HG03575 (cell line): Measurements from ENCODE around the gene UNC5B.

ENCODE experiments used
- ATAC-seq: cut with Tn5 transposase; IDR thresholded peaks from one replicate; pipeline ENCODE4 v1.9.1; 2021; ENCODE audit not compliant: unreplicated experiment, insufficient number of reproducible peaks, low FRiP score; ENCODE audit errors: extremely low read depth

Gene UNC5B

GRCh38 chr10:71247804-71248203 is 35.4 kb downstream of the UNC5B start:
- ATAC-seq: no peak

DNA sequence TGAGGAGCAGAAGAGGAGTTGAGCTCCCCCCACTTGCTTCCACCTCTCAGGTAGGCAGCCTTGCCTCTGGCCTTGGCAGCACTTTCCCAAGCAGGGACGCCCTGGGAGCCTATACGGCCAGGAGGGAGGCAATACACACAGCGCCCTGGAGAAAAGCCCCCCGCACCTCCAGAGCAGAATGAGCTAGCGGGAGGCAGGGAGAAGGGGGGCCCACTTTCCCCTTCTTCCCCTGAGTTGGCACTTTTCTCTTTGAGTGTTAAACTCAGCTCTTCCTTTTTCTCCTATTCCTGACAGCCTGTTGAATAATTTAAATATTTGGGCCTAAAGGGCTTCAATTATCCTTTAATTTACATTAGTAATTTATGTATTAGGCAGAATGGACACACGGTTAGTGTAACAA is 35.8 kb downstream of the UNC5B start:
- no peak for ATAC-seq

DNA sequence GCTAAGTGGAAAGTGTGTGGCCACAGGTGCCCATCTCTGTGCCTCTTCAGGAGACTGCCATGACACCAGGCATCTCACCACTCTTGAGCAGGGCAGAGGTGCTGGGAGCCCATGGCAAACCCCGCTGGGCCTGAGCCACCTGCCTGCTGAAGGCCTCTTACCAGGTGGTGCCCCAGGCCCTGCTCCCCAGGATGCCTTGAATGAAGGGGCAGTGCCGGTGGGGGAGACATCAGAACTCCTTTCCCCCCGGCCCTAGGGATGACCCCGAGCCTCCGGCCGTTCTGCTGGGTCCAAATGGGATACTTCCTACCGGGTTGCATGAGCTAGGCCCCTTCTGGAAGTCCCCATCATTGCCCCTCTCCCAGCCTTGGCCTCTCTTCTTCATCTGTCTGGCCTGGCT is 37.6 kb downstream of the UNC5B start:
- ATAC-seq: no peak

- no peak for ATAC-seq
These were observed 38.0 kb downstream of the UNC5B start for GRCh38 chr10:71250405-71250804.

DNA sequence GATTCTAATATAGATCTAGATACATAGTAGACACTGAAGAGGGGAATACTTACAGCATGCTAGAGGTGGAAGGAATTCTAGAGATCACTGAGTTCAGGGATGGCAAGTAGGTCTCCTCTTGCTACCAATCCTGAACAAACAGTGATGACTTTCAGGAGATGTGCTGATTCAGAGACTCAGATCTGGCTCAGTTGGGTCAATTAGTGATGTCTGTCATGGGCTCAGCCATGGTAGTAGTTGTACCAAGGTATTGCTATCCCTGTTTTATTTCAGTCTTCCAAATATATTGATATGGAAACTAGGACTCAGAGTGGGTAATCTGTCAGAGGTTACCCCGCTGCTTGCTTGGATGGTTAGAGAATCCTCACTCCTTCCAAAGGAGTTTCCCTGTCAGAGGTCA is 38.5 kb downstream of the UNC5B start:
- no peak for ATAC-seq

DNA sequence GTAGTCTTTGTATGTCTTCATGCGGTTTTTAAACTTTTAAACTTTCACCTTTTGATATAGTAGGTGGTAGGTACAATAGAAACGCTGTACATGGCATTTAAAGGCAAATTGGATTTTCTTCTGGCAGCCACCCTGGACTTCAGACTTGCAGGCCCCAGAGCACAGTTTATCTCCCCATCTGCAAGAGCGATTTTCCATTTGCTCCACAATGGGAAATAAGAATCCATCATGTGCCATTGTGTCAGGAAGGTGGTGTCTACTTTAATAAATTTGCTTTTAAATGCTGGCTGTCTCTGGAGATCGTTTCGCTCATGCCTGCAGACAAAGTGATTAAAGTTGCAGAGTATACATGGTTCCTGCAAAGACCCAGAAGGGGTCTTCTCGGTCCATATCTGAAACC is 38.9 kb downstream of the UNC5B start:
- no peak for ATAC-seq

- no peak for ATAC-seq
These were observed 39.9 kb downstream of the UNC5B start for GRCh38 chr10:71252220-71252619.

- no peak for ATAC-seq
These were observed 41.8 kb downstream of the UNC5B start for GRCh38 chr10:71253981-71254818.

DNA sequence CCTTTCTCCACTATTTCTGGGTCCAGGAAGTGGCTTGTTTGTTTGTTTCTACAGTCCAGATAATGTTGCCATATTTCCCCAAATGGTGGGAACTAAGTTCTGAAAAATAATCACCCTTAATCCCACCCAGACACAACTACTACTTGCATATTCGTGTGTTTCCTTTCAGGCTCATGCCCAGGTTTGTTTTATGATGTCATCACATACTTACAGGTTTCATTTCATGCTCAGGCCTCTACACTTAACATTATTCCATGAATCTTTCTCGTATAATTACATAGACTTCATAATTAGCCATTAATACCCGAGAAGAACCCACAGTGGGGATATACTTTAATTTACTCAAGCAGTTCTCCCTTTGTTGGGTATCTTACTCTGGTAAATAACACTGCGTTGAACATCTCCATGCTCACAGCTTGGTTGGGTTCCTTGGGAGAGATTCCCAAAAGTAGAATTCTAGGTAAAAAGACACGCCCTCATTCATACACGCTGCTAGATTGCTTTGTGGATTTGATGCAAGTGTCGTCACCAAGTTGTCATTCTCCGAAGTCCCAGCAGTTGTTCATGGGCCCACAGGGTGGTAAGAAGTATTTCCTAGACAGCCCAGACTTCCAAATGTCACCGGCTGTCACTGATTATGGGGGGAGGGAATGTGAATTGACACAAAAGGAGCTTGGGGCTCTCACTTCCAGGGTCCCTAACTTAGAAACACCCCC is 42.6 kb downstream of the UNC5B start:
- ATAC-seq: no peak

- no peak for ATAC-seq
These were observed 43.1 kb downstream of the UNC5B start for GRCh38 chr10:71255550-71255807.

DNA sequence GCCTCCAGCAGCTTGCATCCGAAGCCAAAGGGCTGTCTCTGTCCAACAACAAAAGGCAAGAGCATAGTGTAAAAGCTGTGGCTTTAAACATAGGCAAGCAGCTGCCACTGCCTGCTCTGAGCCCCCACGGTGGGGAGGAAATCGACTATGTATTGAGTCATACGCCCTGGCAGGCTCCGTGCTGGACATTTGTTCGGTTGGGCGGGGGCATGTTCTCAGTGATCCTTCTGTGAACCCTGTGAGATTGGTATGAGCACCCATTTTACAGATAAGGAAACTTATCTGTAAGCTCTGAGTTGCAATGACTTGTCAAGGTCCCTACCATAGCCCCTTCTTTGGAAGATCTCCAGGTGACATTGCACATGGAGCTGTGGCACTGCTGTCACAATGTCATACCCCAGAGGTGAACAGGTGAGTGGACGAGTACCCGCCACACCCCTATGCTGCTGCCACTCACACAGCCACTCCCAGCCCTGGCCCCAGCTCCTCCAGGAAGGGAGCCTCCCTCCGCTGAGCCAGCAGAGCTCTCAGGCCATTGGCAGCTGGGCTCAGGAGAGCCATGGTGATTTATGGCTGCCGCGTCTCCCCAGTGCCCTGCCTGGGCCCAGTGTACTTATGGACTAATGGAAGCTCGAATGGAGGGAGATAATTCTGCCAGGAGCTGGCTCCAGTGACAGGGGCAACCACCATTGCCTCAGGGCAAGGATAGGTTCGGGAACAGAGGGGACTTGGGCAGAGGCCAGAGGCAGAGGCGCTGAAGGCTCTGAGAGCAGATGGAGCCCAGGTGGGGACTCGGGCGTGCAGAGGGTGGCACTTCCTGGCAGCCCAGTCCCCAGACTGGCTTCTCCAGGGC is 43.7 kb downstream of the UNC5B start:
- no peak for ATAC-seq

GRCh38 chr10:71256661-71257318 is 44.4 kb downstream of the UNC5B start:
- ATAC-seq: no peak

- no peak for ATAC-seq
These were observed 45.1 kb downstream of the UNC5B start for GRCh38 chr10:71257319-71257997.

DNA sequence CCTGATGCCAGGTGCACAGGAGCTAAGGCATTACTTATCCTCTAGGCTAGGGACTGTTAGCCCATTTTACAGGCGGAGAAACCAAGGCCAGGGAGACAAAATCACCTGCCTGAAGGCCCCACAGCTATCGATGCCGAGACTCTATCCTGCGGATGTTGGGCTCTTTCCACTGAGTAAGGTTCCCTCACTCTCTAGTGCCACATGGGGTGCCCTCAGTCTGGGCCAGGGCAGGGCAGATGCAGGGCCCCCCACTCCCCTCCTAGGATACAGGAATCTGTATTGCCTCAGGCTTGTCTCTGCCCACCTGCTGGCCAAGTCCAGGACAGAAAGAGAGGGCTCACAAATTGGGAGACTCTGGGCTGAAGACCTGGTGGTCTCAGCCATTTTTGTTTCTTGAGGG is 45.7 kb downstream of the UNC5B start:
- no peak for ATAC-seq

- ATAC-seq: no peak
These were observed 46.2 kb downstream of the UNC5B start for GRCh38 chr10:71258446-71259145.

DNA sequence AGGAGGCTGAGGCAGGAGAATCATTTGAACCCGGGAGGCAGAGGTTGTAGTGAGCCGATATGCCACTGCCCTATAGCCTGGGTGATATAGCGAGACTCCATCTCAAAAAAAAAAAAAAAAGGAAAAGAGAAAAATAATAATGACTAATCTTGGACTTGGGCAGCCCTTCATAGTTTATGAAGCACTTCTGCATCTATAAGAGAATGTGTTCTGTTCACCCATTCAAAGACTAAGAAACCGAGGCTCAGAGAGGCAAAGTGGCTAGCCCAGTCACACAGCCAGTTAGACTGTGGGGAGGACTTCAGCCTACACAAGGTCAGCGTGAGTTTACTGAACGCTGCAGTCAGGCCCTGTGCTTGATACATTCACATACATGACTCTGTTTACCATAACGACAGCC is 46.9 kb downstream of the UNC5B start:
- ATAC-seq: no peak

DNA sequence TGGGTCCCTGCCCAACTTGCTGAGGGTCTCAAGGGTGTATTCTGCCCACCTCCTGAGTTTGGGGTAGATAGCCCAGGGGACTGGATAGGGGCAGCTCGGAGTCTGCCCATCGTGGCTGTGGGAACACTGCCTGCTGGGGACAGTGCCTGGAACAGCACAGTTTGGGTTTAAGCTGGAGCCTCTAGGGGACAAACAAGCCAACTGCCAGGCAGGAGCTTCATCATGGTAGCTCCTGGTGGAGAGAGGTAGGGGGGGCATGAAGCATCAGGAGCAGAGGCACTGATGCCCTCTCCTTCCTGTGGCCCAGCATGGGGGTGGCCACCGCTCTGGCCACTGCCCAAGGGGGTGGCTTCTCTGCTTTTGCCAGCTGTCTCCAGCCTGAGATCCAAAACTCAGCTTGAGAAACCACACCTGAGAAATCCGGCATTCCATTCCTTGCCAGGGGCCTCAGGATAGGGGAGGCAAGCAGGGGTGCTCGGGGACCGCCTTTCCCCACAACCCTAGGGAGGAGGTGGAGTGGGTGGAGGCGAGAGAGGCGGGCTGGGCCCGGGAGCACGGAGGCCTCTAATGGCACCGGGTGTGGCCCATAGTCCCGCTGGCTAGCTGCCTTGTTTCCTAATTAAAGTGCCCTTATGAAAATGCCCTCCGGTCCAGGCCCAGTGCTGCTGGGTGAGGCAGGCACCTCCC is 47.6 kb downstream of the UNC5B start:
- ATAC-seq: no peak
